Adrenal gland (tissue), 12 donors: ENCODE data around the gene FAM78A. TPM values are rescaled to one million over a fixed set of nuclear protein-coding genes. Genes with fewer than 3 reads are reported as not detected.
A peak's percentile ranks its signal among the peaks of the same experiment; 100 is the strongest.

ENCODE experiments used
- DNase-seq, 7 donors: peaks; one replicate each; pipeline ENCODE4 v3.0.0-alpha.2; 2019 to 2020
- H3K27ac ChIP-seq, 5 donors: fragments of 200-600 bp; sonication (generic) in 4 of 5; 1 replicate in 3 of 5; 2 replicates in 2 of 5; pipeline versions ENCODE4 v1.5.1 to v1.8.0; 2016 to 2020; ENCODE audit warnings: mild to moderate bottlenecking in 1 of 5
- H3K27me3 ChIP-seq: fragments of 200-600 bp; 2 replicates; pipeline ENCODE4 v1.8.0; 2021
- H3K36me3 ChIP-seq, 2 donors: fragments of 200-600 bp; replicated peaks in 1 of 2; 1 replicate in 1 of 2; 2 replicates in 1 of 2; pipeline versions ENCODE4 v1.5.1 to v1.8.0; 2018 to 2022
- H3K4me1 ChIP-seq, 2 donors: fragments of 200-600 bp; replicated peaks in 1 of 2; 1 replicate in 1 of 2; 2 replicates in 1 of 2; pipeline versions ENCODE4 v1.5.1 to v1.8.0; 2018 to 2021
- H3K4me3 ChIP-seq, 4 donors: fragments of 200-600 bp; sonication (generic) in 3 of 4; one replicate each; pipeline ENCODE4 v1.5.1; 2016 to 2018
- H3K9me3 ChIP-seq, 3 donors: fragments of 200-600 bp; sonication (generic) in 1 of 3; replicated peaks in 1 of 3; 1 replicate in 2 of 3; 2 replicates in 1 of 3; pipeline versions ENCODE4 v1.5.1 to v1.8.0; 2016 to 2021
- POLR2A ChIP-seq, 2 donors: fragments of 450-650 bp; IDR thresholded peaks; one replicate each; pipeline ENCODE4 v1.6.1; 2017; ENCODE audit warnings: antibody characterized with exemption in 2 of 2, mild to moderate bottlenecking in 2 of 2, moderate library complexity in 1 of 2
- WGBS, 4 donors: extraction: QIAGEN DNeasy Blood & Tissue Kit in 2 of 4; methylation state at CpG; one replicate each; pipeline versions ENCODE4 v1.1.5 to v1.1.7; 2013 to 2017; 5-methylcytosine and 5-hydroxymethylcytosine counted together
- intact Hi-C, 2 donors: fragments of 100-400 bp; cut with DNase I; formaldehyde crosslinking; loops; one replicate each; pipeline versions ENCODE4 v1.14.1 to v1.15.0; 2022 to 2023
- polyA plus RNA-seq, 3 donors: library from polyadenylated mRNA; stranded (reverse); fragments of 200-250 nt in 2 of 3; fragments of 350-450 nt in 1 of 3; fragmentation: Illumina TruSeq in 1 of 3; extraction: RNeasy Lipid Tissue Mini Kit (QIAGEN cat#74804) in 1 of 3; gene quantifications; one replicate each; pipeline ENCODE4 v1.2.3, GENCODE V29; 2013 to 2014
- total RNA-seq, 9 donors: library from RNA; depleted of rRNA in 4 of 9; stranded (reverse); fragments of >200 nt in 4 of 9; fragments of 120-200 nt in 1 of 9; fragmentation: NEBNext Ultra II Directional in 1 of 9; extraction: Animal tissue kit (Norgen Biotek cat#: 25700) in 1 of 9; gene quantifications; one replicate each; pipeline versions ENCODE4 v1.1.0 to v1.2.4, GENCODE V29; 2013 to 2023
- TF ChIP-seq, protein P1 (sequence below), 6 experiments: fragments of 450-650 bp in 4 of 6; fragments of 200-600 bp in 2 of 6; sonication (generic) in 1 of 6; IDR thresholded peaks; 1 replicate in 5 of 6; 2 replicates in 1 of 6; pipeline versions ENCODE4 v1.5.1 to v1.8.0; 2016 to 2021; ENCODE audit warnings: antibody characterized with exemption in 6 of 6, mild to moderate bottlenecking in 2 of 6, moderate library complexity in 1 of 6
- donor health status: healthy with polysubstance abuse.
- donor health status: Bipolar disorder and iron deficiency.
- donor health status: DM: yes; HTN: yes; CAD: no.
- donor health status: DM: no; HTN: no; CAD: no.
- donor health status: DM: no; HTN: no; CAD: no.
- donor health status: DM: yes; HTN: yes; CAD: no.

The FAM78A gene
- total and polyA plus RNA-seq, 12 donors: 1.1 to 11.7 (median 6.5) TPM

- Histone ChIP-seq H3K9me3 (no peaks in the 10 kb centered on the region), H3K27ac (peak overlapping the region in 2 of 5 donors; percentile 27 to 58), H3K27me3 (no peaks in the 10 kb centered on the region), H3K4me1 (peaks cover 0 to 8% of the 10 kb centered on the region in 2 donors), H3K36me3 (peaks cover 0 to 25% of the 10 kb centered on the region in 2 donors), H3K4me3 (peak overlapping the region in 1 of 4 donors; percentile 7)
- TF ChIP-seq, protein P1, sequence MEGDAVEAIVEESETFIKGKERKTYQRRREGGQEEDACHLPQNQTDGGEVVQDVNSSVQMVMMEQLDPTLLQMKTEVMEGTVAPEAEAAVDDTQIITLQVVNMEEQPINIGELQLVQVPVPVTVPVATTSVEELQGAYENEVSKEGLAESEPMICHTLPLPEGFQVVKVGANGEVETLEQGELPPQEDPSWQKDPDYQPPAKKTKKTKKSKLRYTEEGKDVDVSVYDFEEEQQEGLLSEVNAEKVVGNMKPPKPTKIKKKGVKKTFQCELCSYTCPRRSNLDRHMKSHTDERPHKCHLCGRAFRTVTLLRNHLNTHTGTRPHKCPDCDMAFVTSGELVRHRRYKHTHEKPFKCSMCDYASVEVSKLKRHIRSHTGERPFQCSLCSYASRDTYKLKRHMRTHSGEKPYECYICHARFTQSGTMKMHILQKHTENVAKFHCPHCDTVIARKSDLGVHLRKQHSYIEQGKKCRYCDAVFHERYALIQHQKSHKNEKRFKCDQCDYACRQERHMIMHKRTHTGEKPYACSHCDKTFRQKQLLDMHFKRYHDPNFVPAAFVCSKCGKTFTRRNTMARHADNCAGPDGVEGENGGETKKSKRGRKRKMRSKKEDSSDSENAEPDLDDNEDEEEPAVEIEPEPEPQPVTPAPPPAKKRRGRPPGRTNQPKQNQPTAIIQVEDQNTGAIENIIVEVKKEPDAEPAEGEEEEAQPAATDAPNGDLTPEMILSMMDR (IDR thresholded peaks at IDR 0.05): no peak
- TF ChIP-seq POLR2A (IDR thresholded peaks at IDR 0.05): no peak
- WGBS, 4 donors: 13 to 22% (median 17%) methylated on average over 11 of the region's 11 CpGs
- intact Hi-C loops: no loop called here
- peak; percentile 33 to 80 (median 71) for DNase-seq
Measured at GRCh38 chr9:131237931-131238401, 38.3 kb downstream of the FAM78A start.

GRCh38 chr9:131237291-131237690 is 39.0 kb downstream of the FAM78A start:
- H3K4me1 ChIP-seq: peaks cover 0 to 8% of the 10 kb centered on the region in 2 donors

DNA sequence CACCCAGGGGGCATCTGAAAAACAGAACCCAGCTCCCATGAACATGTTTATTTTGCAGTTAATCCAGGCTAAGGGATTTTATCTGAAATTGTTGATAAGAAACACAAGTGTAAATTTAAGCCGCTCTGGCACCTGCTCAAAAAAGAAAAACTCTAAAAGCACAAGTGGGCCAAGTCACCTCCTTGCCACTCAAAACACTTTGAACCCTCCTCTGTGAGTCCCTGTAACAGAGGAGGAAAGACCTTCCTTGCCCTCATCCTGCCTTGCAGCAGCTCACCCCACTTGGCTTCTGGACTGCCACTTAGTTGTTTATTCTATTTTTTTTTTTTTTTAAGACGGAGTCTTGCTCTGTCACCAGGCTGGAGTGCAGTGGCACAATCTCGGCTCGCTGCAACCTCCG is 39.5 kb downstream of the FAM78A start:
- intact Hi-C loops: no loop called here
- Histone ChIP-seq H3K27ac (no peak overlapping the region), H3K4me3 (no peak overlapping the region), H3K27me3 (no peaks in the 10 kb centered on the region), H3K4me1 (peaks cover 0 to 8% of the 10 kb centered on the region in 2 donors), H3K9me3 (no peaks in the 10 kb centered on the region), H3K36me3 (peaks cover 0 to 37% of the 10 kb centered on the region in 2 donors)
- 81 to 91% (median 89%) methylated on average over 5 of the region's 5 CpGs for WGBS, 4 donors
- no peak for DNase-seq
- TF ChIP-seq, protein P1 (IDR thresholded peaks at IDR 0.05): no peak
- no peak for TF ChIP-seq POLR2A (IDR thresholded peaks at IDR 0.05)

More at GRCh38 chr9:131237291-131237690, 39.0 kb downstream of the FAM78A start:
- H3K4me3 ChIP-seq: no peak overlapping the region
- DNase-seq: no peak
- H3K36me3 ChIP-seq: peaks cover 0 to 32% of the 10 kb centered on the region in 2 donors
- intact Hi-C loops: no loop called here
- H3K27me3 ChIP-seq: no peaks in the 10 kb centered on the region
- 57 to 73% (median 64%) methylated on average over 6 to 7 of the region's 7 CpGs for WGBS, 4 donors
- no peaks in the 10 kb centered on the region for H3K9me3 ChIP-seq
- TF ChIP-seq, protein P1 (IDR thresholded peaks at IDR 0.05): no peak
- no peak for TF ChIP-seq POLR2A (IDR thresholded peaks at IDR 0.05)
- peak overlapping the region in 1 of 5 donors; percentile 27 for H3K27ac ChIP-seq

DNA sequence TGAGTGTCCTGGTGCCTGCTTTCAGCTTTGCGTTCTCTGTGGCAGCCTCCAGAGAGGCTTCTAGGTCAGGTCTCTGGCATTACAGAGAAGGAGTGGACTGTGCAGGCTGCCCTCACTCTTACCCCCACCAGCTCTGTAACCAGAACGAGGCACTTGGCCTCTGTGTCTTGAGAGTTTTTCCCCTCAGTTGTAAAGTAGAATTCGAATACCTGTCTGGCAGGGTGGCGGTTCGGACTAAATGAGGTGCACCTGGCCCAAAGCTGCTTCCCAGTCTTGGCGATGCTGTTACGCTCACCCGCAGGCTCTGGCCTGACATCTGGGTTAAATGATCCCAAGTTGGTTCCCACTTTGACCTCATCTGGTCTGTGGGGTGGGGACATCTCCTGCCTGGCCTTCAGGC is 40.1 kb downstream of the FAM78A start:
- Histone ChIP-seq H3K27me3 (no peaks in the 10 kb centered on the region), H3K36me3 (peaks cover 0 to 43% of the 10 kb centered on the region in 2 donors), H3K9me3 (no peaks in the 10 kb centered on the region), H3K4me1 (peaks cover 0 to 8% of the 10 kb centered on the region in 2 donors), H3K4me3 (no peak overlapping the region), H3K27ac (no peak overlapping the region)
- TF ChIP-seq, protein P1 (IDR thresholded peaks at IDR 0.05): no peak
- no peak for TF ChIP-seq POLR2A (IDR thresholded peaks at IDR 0.05)
- 94 to 100% (median 98%) methylated on average over 4 to 8 of the region's 8 CpGs for WGBS, 4 donors
- intact Hi-C loops: no loop called here
- no peak for DNase-seq
